ENCODE data around the gene RETN. TPM values are rescaled to one million over a fixed set of nuclear protein-coding genes. Genes with fewer than 3 reads are reported as not detected.

The RETN gene
- total RNA-seq, 1 donor from 2014 or later: not detected

GRCh38 chr19:7658219-7658686 is 10.6 kb upstream of the RETN start:
- no peak overlapping the region for H3K4me3 ChIP-seq (ENCODE audit: low read depth, low read length)
- DNase-seq (ENCODE audit: low read depth) (no peak), FAIRE-seq (no peak)
- no peak for TF ChIP-seq CTCF (IDR thresholded peaks at IDR 0.05; ENCODE audit: insufficient read depth, low read length, severe bottlenecking)
- no peaks in the 10 kb centered on the region for H3K36me3 ChIP-seq (ENCODE audit: control insufficient read depth, insufficient read depth, low read length)
- H3K27me3 ChIP-seq (ENCODE audit: control insufficient read depth, insufficient read depth, low read length): peaks cover 2% of the 10 kb centered on the region

- H3K27me3 ChIP-seq (ENCODE audit: control insufficient read depth, insufficient read depth, low read length): no peaks in the 10 kb centered on the region
- no peaks in the 10 kb centered on the region for H3K36me3 ChIP-seq (ENCODE audit: control insufficient read depth, insufficient read depth, low read length)
- DNase-seq (ENCODE audit: low read depth) (no peak), FAIRE-seq (no peak)
- H3K4me3 ChIP-seq (ENCODE audit: low read depth, low read length): no peak overlapping the region
- TF ChIP-seq CTCF (IDR thresholded peaks at IDR 0.05; ENCODE audit: insufficient read depth, low read length, severe bottlenecking): no peak
These were observed 6.9 kb upstream of the RETN start for GRCh38 chr19:7661744-7662538.

- TF ChIP-seq CTCF (IDR thresholded peaks at IDR 0.05; ENCODE audit: insufficient read depth, low read length, severe bottlenecking): no peak
These were observed 6.2 kb upstream of the RETN start for GRCh38 chr19:7662657-7663056.

GRCh38 chr19:7663706-7664105 is 5.1 kb upstream of the RETN start:
- no peak for FAIRE-seq
- Histone ChIP-seq H3K36me3 (ENCODE audit: control insufficient read depth, insufficient read depth, low read length) (no peaks in the 10 kb centered on the region), H3K4me3 (ENCODE audit: low read depth, low read length) (no peak overlapping the region), H3K27me3 (ENCODE audit: control insufficient read depth, insufficient read depth, low read length) (no peaks in the 10 kb centered on the region)
- DNase-seq (ENCODE audit: low read depth): no peak
- TF ChIP-seq CTCF (IDR thresholded peaks at IDR 0.05; ENCODE audit: insufficient read depth, low read length, severe bottlenecking): no peak

More at GRCh38 chr19:7662657-7663056, 6.2 kb upstream of the RETN start:
- H3K36me3 ChIP-seq (ENCODE audit: control insufficient read depth, insufficient read depth, low read length): no peaks in the 10 kb centered on the region
- no peak overlapping the region for H3K4me3 ChIP-seq (ENCODE audit: low read depth, low read length)
- no peaks in the 10 kb centered on the region for H3K27me3 ChIP-seq (ENCODE audit: control insufficient read depth, insufficient read depth, low read length)
- DNase-seq (ENCODE audit: low read depth) (no peak), FAIRE-seq (no peak)

- no peak for TF ChIP-seq CTCF (IDR thresholded peaks at IDR 0.05; ENCODE audit: insufficient read depth, low read length, severe bottlenecking)
- H3K4me3 ChIP-seq (ENCODE audit: low read depth, low read length): no peak overlapping the region
- H3K27me3 ChIP-seq (ENCODE audit: control insufficient read depth, insufficient read depth, low read length): peaks cover 4% of the 10 kb centered on the region
- H3K36me3 ChIP-seq (ENCODE audit: control insufficient read depth, insufficient read depth, low read length): no peaks in the 10 kb centered on the region
- no peak for DNase-seq (ENCODE audit: low read depth)
- FAIRE-seq: no peak
These were observed 3.8 kb upstream of the RETN start for GRCh38 chr19:7665076-7665475.

All from bronchial epithelial cell (primary cell).